Astrocyte (in vitro differentiated cells and primary cell): ENCODE results near the gene EFNA5. TPM values are rescaled to one million over a fixed set of nuclear protein-coding genes. Genes with fewer than 3 reads are reported as not detected.

Source experiments
- DNase-seq: peaks from one replicate; pipeline ENCODE4 v3.0.0-alpha.2; 2010; ENCODE audit warnings: low read depth
- FAIRE-seq: peaks from 2 replicates; lab custom pipeline; 2011; peaks lifted over from hg19 to GRCh38; lab: Jason Lieb, UNC
- H2AFZ ChIP-seq: 2 replicates; pipeline ENCODE4 v1.6.0; 2012; ENCODE audit warnings: low read depth, low read length, inconsistent platforms
- H3K27ac ChIP-seq: 2 replicates; pipeline ENCODE4 v1.5.1; 2011; ENCODE audit warnings: low read depth, low read length, inconsistent platforms
- H3K27me3 ChIP-seq: 2 replicates; pipeline ENCODE4 v1.6.0; 2011; ENCODE audit warnings: low read length, inconsistent platforms; ENCODE audit not compliant: insufficient read depth
- H3K36me3 ChIP-seq: 2 replicates; pipeline ENCODE4 v1.5.1; 2011; ENCODE audit warnings: low read length, inconsistent platforms; ENCODE audit not compliant: insufficient read depth
- H3K4me1 ChIP-seq: 2 replicates; pipeline ENCODE4 v1.5.1; 2011; ENCODE audit warnings: low read length, inconsistent platforms; ENCODE audit not compliant: insufficient read depth
- H3K4me2 ChIP-seq: 2 replicates; pipeline ENCODE4 v1.6.0; 2012; ENCODE audit warnings: low read length, inconsistent platforms
- H3K4me3 ChIP-seq: 2 replicates; pipeline ENCODE4 v1.5.1; 2011; ENCODE audit warnings: low read depth, mild to moderate bottlenecking, low read length, inconsistent platforms; ENCODE audit not compliant: insufficient read depth
- H3K79me2 ChIP-seq: 2 replicates; pipeline ENCODE4 v1.6.0; 2012; ENCODE audit warnings: mild to moderate bottlenecking, low read length, inconsistent platforms; ENCODE audit not compliant: insufficient read depth
- H3K9ac ChIP-seq: 2 replicates; pipeline ENCODE4 v1.6.0; 2012; ENCODE audit warnings: mild to moderate bottlenecking, low read length, inconsistent platforms
- H3K9me3 ChIP-seq: 2 replicates; pipeline ENCODE4 v1.5.1; 2012; ENCODE audit warnings: low read depth, mild to moderate bottlenecking, low read length, inconsistent platforms; ENCODE audit not compliant: insufficient read depth
- H4K20me1 ChIP-seq: 2 replicates; pipeline ENCODE4 v1.6.0; 2012; ENCODE audit warnings: low read length, inconsistent platforms; ENCODE audit not compliant: insufficient read depth
- H3K27ac Mint-ChIP-seq: one replicate; pipeline ENCODE4 v1.8.0; 2021; ENCODE audit warnings: mild to moderate bottlenecking, mixed read lengths; ENCODE audit not compliant: unreplicated experiment
- H3K27me3 Mint-ChIP-seq: one replicate; pipeline ENCODE4 v1.8.0; 2021; ENCODE audit warnings: low read depth, mixed read lengths; ENCODE audit not compliant: unreplicated experiment
- H3K36me3 Mint-ChIP-seq: one replicate; pipeline ENCODE4 v1.8.0; 2021; ENCODE audit warnings: low read depth, mixed read lengths; ENCODE audit not compliant: unreplicated experiment
- H3K4me1 Mint-ChIP-seq: one replicate; pipeline ENCODE4 v1.8.0; 2021; ENCODE audit warnings: low read depth, mixed read lengths; ENCODE audit not compliant: unreplicated experiment
- H3K4me3 Mint-ChIP-seq: one replicate; pipeline ENCODE4 v1.8.0; 2021; ENCODE audit warnings: mild to moderate bottlenecking, moderate library complexity, mixed read lengths; ENCODE audit not compliant: unreplicated experiment
- H3K9me3 Mint-ChIP-seq: one replicate; pipeline ENCODE4 v1.8.0; 2021; ENCODE audit warnings: mild to moderate bottlenecking, mixed read lengths; ENCODE audit not compliant: unreplicated experiment
- CTCF ChIP-seq: IDR thresholded peaks from 2 replicates; pipeline ENCODE4 v1.5.1; 2011; ENCODE audit warnings: low read depth, mild to moderate bottlenecking, inconsistent platforms, low read length, moderate library complexity; ENCODE audit not compliant: insufficient read depth
- EZH2 ChIP-seq: IDR thresholded peaks from 2 replicates; pipeline ENCODE4 v1.6.1; 2012; ENCODE audit warnings: mild to moderate bottlenecking, low read length, inconsistent platforms; ENCODE audit not compliant: insufficient read depth
- total RNA-seq: library from RNA; stranded (reverse); gene quantifications from 2 replicates; pipeline ENCODE4 v1.2.1, GENCODE V29; 2021

The EFNA5 gene
- total RNA-seq, 1 donor from 2014 or later: 59.3 TPM

GRCh38 chr5:107403228-107403953, 267.3 kb downstream of the EFNA5 start:
- TF ChIP-seq CTCF: no peak
- no peak for TF ChIP-seq EZH2
- FAIRE-seq: no peak
- H3K4me2 ChIP-seq: no peak overlapping the region
- Mint-ChIP-seq H3K4me1 (peaks cover 26% of the 10 kb centered on the region), H3K36me3 (no peaks in the 10 kb centered on the region), H3K27me3 (no peaks in the 10 kb centered on the region), H3K4me3 (no peak overlapping the region), H3K27ac (no peak overlapping the region), H3K9me3 (no peaks in the 10 kb centered on the region)
- H3K4me1 ChIP-seq: no peaks in the 10 kb centered on the region
- H3K36me3 ChIP-seq: no peaks in the 10 kb centered on the region
- H3K27ac ChIP-seq: no peak overlapping the region
- no peak overlapping the region for H3K9ac ChIP-seq
- H3K9me3 ChIP-seq: no peaks in the 10 kb centered on the region
- H2AFZ ChIP-seq: no peak overlapping the region
- no peak for DNase-seq
- no peaks in the 10 kb centered on the region for H3K27me3 ChIP-seq
- no peaks in the 10 kb centered on the region for H3K79me2 ChIP-seq
- H4K20me1 ChIP-seq: no peaks in the 10 kb centered on the region
- no peak overlapping the region for H3K4me3 ChIP-seq

- Mint-ChIP-seq H3K4me3 (no peak overlapping the region), H3K27me3 (no peaks in the 10 kb centered on the region), H3K9me3 (no peaks in the 10 kb centered on the region), H3K36me3 (peaks cover 4% of the 10 kb centered on the region), H3K4me1 (peaks cover 26% of the 10 kb centered on the region), H3K27ac (no peak overlapping the region)
- H3K27me3 ChIP-seq: no peaks in the 10 kb centered on the region
- no peak overlapping the region for H3K4me3 ChIP-seq
- H3K4me2 ChIP-seq: no peak overlapping the region
- DNase-seq (no peak), FAIRE-seq (no peak)
- H2AFZ ChIP-seq: no peak overlapping the region
- H4K20me1 ChIP-seq: no peaks in the 10 kb centered on the region
- H3K36me3 ChIP-seq: no peaks in the 10 kb centered on the region
- no peak for TF ChIP-seq CTCF
- TF ChIP-seq EZH2: no peak
- no peaks in the 10 kb centered on the region for H3K4me1 ChIP-seq
- H3K79me2 ChIP-seq: no peaks in the 10 kb centered on the region
- H3K9ac ChIP-seq: no peak overlapping the region
- no peaks in the 10 kb centered on the region for H3K9me3 ChIP-seq
- H3K27ac ChIP-seq: no peak overlapping the region
These were observed 268.1 kb downstream of the EFNA5 start for GRCh38 chr5:107402434-107403227.
